ENCODE results near the gene TDRD9.

TDRD9 gene

DNA sequence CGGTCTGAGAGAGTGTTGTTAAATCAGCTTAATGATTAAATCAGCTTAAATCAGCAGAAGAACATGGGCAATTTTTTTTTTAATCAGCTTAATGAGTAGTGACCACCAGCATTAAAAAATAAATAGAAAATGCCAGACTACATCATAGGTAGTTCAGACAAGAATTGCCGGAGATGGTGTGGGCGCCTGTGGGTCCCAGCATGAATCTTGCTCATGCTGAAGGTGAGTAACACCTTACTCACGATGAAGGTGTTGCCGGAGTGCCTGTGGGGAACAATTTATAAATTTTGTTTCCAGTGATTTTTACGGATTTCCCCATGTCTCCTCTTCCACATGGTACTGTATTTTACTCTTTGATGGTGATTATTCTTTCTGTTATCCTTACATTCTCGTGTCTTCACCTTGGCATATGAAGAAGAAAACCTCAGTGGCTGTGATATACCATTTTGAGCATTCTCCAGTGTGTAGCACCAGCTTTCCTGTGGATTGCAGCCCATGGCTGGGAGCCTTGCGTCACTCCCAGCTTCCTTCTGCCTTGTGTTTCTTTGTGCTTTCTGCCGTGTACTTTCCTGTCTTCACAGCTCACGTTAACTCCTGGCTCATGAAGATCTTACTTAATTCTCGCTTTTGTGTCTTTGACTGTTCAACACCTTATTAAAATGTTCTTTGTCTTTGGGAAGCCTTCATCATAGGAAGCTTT, 4.7 kb downstream of the TDRD9 start:
- Histone ChIP-seq H3K18ac (ENCODE audit: low read length) (no peak overlapping the region), H2BK120ac (ENCODE audit: low read depth, low read length) (no peak overlapping the region), H3K36me3 (ENCODE audit: control insufficient read depth, insufficient read depth, low read length) (no peaks in the 10 kb centered on the region), H2AK5ac (ENCODE audit: low read length) (no peak overlapping the region), H3K79me1 (ENCODE audit: low read length) (no peaks in the 10 kb centered on the region), H3K4me2 (ENCODE audit: low read length) (no peak overlapping the region), H3K79me2 (ENCODE audit: control insufficient read depth, insufficient read depth, low read length) (no peaks in the 10 kb centered on the region), H4K8ac (ENCODE audit: low read depth, low read length) (no peak overlapping the region), H3K4me3 (ENCODE audit: low read length) (no peak overlapping the region), H2BK5ac (ENCODE audit: low read length) (no peak overlapping the region), H3K23ac (ENCODE audit: low read length) (no peak overlapping the region), H3K56ac (ENCODE audit: low read length) (no peak overlapping the region), H2BK15ac (replicated peaks; ENCODE audit: low read depth) (no peak overlapping the region), H3K4me1 (ENCODE audit: control insufficient read depth, low read depth, low read length) (no peaks in the 10 kb centered on the region), H4K5ac (ENCODE audit: low read length) (no peak overlapping the region), H3K9ac (ENCODE audit: low read length) (no peak overlapping the region), H3K4ac (ENCODE audit: low read depth, low read length) (no peak overlapping the region), H3K27me3 (ENCODE audit: insufficient read depth, low read length, poor library complexity) (no peaks in the 10 kb centered on the region), H3K27ac (ENCODE audit: low read depth, low read length) (no peak overlapping the region)
- no CpG with 5 or more reads among the region's 11 CpGs for WGBS (ENCODE audit: extremely low coverage, insufficient coverage, low lambda C conversion rate)
- DNase-seq, result no peak

DNA sequence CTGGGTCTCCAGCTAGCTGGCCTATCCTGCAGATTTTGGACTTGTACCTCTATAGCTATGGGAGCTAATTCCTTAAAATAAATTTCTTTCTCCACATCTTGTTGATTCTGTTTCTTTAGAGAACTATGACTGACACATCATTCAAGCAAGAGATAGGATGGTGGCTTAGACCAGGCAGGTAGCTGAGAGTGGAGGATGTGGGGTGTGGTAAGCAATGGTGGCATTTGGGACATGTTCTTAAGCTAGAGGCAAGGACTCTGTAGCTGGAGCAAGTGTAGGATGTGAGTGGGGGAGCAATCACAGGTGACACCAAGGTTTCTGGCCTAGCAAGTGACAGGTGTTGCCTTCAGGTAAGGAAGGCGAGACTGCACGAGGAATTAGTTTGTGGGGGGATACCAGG, 6.8 kb downstream of the TDRD9 start:
- H2BK5ac ChIP-seq (ENCODE audit: low read length), result no peak overlapping the region
- WGBS (ENCODE audit: extremely low coverage, insufficient coverage, low lambda C conversion rate), result no CpG with 5 or more reads among the region's 2 CpGs
- H3K18ac ChIP-seq (ENCODE audit: low read length), result no peak overlapping the region
- H3K27me3 ChIP-seq (ENCODE audit: insufficient read depth, low read length, poor library complexity), result peaks cover 1% of the 10 kb centered on the region
- no peak overlapping the region for H4K8ac ChIP-seq (ENCODE audit: low read depth, low read length)
- H3K36me3 ChIP-seq (ENCODE audit: control insufficient read depth, insufficient read depth, low read length), result no peaks in the 10 kb centered on the region
- no peaks in the 10 kb centered on the region for H3K79me2 ChIP-seq (ENCODE audit: control insufficient read depth, insufficient read depth, low read length)
- no peak overlapping the region for H3K27ac ChIP-seq (ENCODE audit: low read depth, low read length)
- H3K56ac ChIP-seq (ENCODE audit: low read length), result no peak overlapping the region
- no peak overlapping the region for H4K5ac ChIP-seq (ENCODE audit: low read length)
- H3K4me2 ChIP-seq (ENCODE audit: low read length), result no peak overlapping the region
- H3K23ac ChIP-seq (ENCODE audit: low read length), result no peak overlapping the region
- no peak for DNase-seq
- H3K9ac ChIP-seq (ENCODE audit: low read length), result no peak overlapping the region
- H2AK5ac ChIP-seq (ENCODE audit: low read length), result no peak overlapping the region
- H3K4me1 ChIP-seq (ENCODE audit: control insufficient read depth, low read depth, low read length), result no peaks in the 10 kb centered on the region
- no peaks in the 10 kb centered on the region for H3K79me1 ChIP-seq (ENCODE audit: low read length)
- no peak overlapping the region for H3K4ac ChIP-seq (ENCODE audit: low read depth, low read length)
- no peak overlapping the region for H2BK15ac ChIP-seq (replicated peaks; ENCODE audit: low read depth)
- no peak overlapping the region for H2BK120ac ChIP-seq (ENCODE audit: low read depth, low read length)
- H3K4me3 ChIP-seq (ENCODE audit: low read length), result no peak overlapping the region

DNA sequence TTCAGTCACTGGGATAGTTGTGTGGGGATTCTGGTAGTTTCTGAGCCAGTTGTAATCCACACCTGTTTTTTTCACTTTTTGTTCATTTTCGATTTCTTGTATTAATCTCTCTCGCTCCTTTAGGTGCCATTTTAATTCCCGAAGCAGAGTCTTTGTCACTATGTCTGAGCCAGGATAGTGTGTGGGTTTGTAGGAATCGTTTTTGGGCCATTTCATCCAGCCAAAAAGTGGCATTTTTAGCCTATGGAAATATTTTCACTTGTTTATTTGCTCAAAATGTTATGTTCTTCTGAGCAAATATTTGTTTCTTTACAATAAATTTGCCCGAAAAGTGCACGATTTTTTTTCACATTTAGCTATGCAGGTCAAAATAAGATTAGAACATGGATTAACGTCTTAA, 13.2 kb downstream of the TDRD9 start:
- H3K4me3 ChIP-seq (ENCODE audit: low read length), result no peak overlapping the region
- no CpG with 5 or more reads among the region's 7 CpGs for whole genome bisulfite sequencing (ENCODE audit: extremely low coverage, insufficient coverage, low lambda C conversion rate)

DNA sequence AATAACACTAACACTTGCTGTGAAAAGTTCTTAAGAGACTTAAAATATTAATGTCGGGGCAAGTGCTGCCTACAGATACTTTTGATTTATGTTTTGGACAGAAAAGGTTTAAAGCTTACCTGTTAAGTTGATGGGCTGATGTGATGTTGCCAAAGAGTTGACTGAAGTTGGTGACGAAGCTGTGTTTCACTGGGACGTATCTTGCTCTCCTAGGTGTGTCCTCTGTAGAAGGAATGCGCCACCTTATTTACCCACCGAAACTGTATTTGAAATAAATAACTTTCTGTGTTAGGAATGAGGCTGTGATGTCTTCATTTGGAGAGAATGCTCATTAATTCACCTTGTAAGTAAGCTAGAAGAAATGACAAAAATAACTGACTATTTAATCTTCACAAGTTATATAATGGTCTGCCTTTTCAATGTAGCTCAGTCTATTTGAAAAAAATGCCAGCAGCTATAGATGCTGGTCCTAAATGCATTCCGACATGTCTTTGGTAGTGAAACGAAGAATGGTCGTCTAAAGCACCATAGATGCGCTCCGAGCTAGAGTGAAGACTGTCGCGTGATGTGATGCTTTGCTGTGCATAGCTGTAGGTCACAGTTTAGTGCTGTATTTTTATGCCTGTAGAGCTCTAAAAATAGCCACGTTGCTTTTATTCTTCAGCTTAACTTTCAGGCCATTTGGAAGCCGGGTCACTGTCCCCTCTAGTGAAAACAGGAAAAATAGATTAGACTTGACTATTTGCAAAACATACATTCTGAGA, 13.9 kb downstream of the TDRD9 start, which contains the start of gene RD3L:
Gene RD3L (minus strand): TSS at position 557 of the 764 bp plus-strand sequence. CDS start 834 bp downstream, outside the sequence.
- H3K36me3 ChIP-seq (ENCODE audit: control insufficient read depth, insufficient read depth, low read length), result no peaks in the 10 kb centered on the region
- DNase-seq, result no peak
- no CpG with 5 or more reads among the region's 14 CpGs for WGBS (ENCODE audit: extremely low coverage, insufficient coverage, low lambda C conversion rate)
- no peak within 1 kb of the TSS for H2BK15ac ChIP-seq (replicated peaks; ENCODE audit: low read depth)
- H2BK120ac ChIP-seq (ENCODE audit: low read depth, low read length), result no peak within 1 kb of the TSS
- no peaks in the 10 kb centered on the region for H3K4me1 ChIP-seq (ENCODE audit: control insufficient read depth, low read depth, low read length)
- no peak within 1 kb of the TSS for H3K18ac ChIP-seq (ENCODE audit: low read length)
- no peak within 1 kb of the TSS for H2AK5ac ChIP-seq (ENCODE audit: low read length)
- H3K79me2 ChIP-seq (ENCODE audit: control insufficient read depth, insufficient read depth, low read length), result no peaks in the 10 kb centered on the region
- H3K56ac ChIP-seq (ENCODE audit: low read length), result no peak within 1 kb of the TSS
- no peak within 1 kb of the TSS for H2BK5ac ChIP-seq (ENCODE audit: low read length)
- no peak within 1 kb of the TSS for H4K8ac ChIP-seq (ENCODE audit: low read depth, low read length)
- no peak within 1 kb of the TSS for H4K5ac ChIP-seq (ENCODE audit: low read length)
- no peak within 1 kb of the TSS for H3K27ac ChIP-seq (ENCODE audit: low read depth, low read length)
- H3K23ac ChIP-seq (ENCODE audit: low read length), result no peak within 1 kb of the TSS
- H3K4me2 ChIP-seq (ENCODE audit: low read length), result no peak within 1 kb of the TSS
- H3K4me3 ChIP-seq (ENCODE audit: low read length), result no peak within 1 kb of the TSS
- H3K4ac ChIP-seq (ENCODE audit: low read depth, low read length), result no peak within 1 kb of the TSS
- H3K79me1 ChIP-seq (ENCODE audit: low read length), result no peaks in the 10 kb centered on the region
- no peak within 1 kb of the TSS for H3K9ac ChIP-seq (ENCODE audit: low read length)
- peaks cover 1% of the 10 kb centered on the region for H3K27me3 ChIP-seq (ENCODE audit: insufficient read depth, low read length, poor library complexity)

More for the DNA sequence above, 13.2 kb downstream of the TDRD9 start:
- no peak overlapping the region for H3K4me2 ChIP-seq (ENCODE audit: low read length)
- H3K9ac ChIP-seq (ENCODE audit: low read length), result no peak overlapping the region
- no peak overlapping the region for H3K23ac ChIP-seq (ENCODE audit: low read length)
- no peak for DNase-seq
- H3K79me2 ChIP-seq (ENCODE audit: control insufficient read depth, insufficient read depth, low read length), result no peaks in the 10 kb centered on the region
- H2AK5ac ChIP-seq (ENCODE audit: low read length), result no peak overlapping the region
- H3K4me1 ChIP-seq (ENCODE audit: control insufficient read depth, low read depth, low read length), result no peaks in the 10 kb centered on the region
- no peak overlapping the region for H3K18ac ChIP-seq (ENCODE audit: low read length)
- no peak overlapping the region for H2BK15ac ChIP-seq (replicated peaks; ENCODE audit: low read depth)
- no peak overlapping the region for H3K27ac ChIP-seq (ENCODE audit: low read depth, low read length)
- peaks cover 1% of the 10 kb centered on the region for H3K27me3 ChIP-seq (ENCODE audit: insufficient read depth, low read length, poor library complexity)
- H3K79me1 ChIP-seq (ENCODE audit: low read length), result no peaks in the 10 kb centered on the region
- H4K5ac ChIP-seq (ENCODE audit: low read length), result no peak overlapping the region
- H3K4ac ChIP-seq (ENCODE audit: low read depth, low read length), result no peak overlapping the region
- no peaks in the 10 kb centered on the region for H3K36me3 ChIP-seq (ENCODE audit: control insufficient read depth, insufficient read depth, low read length)
- H2BK120ac ChIP-seq (ENCODE audit: low read depth, low read length), result no peak overlapping the region
- H4K8ac ChIP-seq (ENCODE audit: low read depth, low read length), result no peak overlapping the region
- no peak overlapping the region for H2BK5ac ChIP-seq (ENCODE audit: low read length)
- H3K56ac ChIP-seq (ENCODE audit: low read length), result no peak overlapping the region

DNA sequence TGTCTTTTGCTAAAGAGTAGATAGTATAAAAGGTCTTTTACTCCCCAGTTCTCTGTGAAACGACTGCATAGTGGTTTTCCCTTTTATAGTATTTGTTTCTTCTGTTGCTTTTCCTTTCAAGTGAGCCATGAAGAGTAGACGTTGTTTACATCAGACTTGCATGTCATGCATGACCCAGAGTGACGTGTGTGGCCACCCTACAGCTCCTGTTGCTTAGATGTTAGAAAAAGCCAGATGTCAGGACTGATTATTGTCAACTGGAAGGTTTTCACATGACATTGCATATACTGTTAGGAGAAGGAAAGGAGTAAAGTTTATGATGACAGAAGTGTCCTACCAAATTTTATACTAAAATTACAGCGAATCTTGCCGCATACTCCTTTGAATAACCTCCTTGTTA, 15.4 kb downstream of the TDRD9 start:
- no peak for DNase-seq
- H3K4me1 ChIP-seq (ENCODE audit: control insufficient read depth, low read depth, low read length), result no peaks in the 10 kb centered on the region
- H2BK15ac ChIP-seq (replicated peaks; ENCODE audit: low read depth), result no peak overlapping the region
- no peak overlapping the region for H3K4me3 ChIP-seq (ENCODE audit: low read length)
- H3K9ac ChIP-seq (ENCODE audit: low read length), result no peak overlapping the region
- H3K4me2 ChIP-seq (ENCODE audit: low read length), result no peak overlapping the region
- no peak overlapping the region for H3K18ac ChIP-seq (ENCODE audit: low read length)
- no peak overlapping the region for H3K27ac ChIP-seq (ENCODE audit: low read depth, low read length)
- H2BK5ac ChIP-seq (ENCODE audit: low read length), result no peak overlapping the region
- no CpG with 5 or more reads among the region's 5 CpGs for WGBS (ENCODE audit: extremely low coverage, insufficient coverage, low lambda C conversion rate)
- no peaks in the 10 kb centered on the region for H3K36me3 ChIP-seq (ENCODE audit: control insufficient read depth, insufficient read depth, low read length)
- H4K8ac ChIP-seq (ENCODE audit: low read depth, low read length), result no peak overlapping the region
- no peak overlapping the region for H2BK120ac ChIP-seq (ENCODE audit: low read depth, low read length)
- no peaks in the 10 kb centered on the region for H3K79me2 ChIP-seq (ENCODE audit: control insufficient read depth, insufficient read depth, low read length)
- no peak overlapping the region for H2AK5ac ChIP-seq (ENCODE audit: low read length)
- no peak overlapping the region for H3K4ac ChIP-seq (ENCODE audit: low read depth, low read length)
- no peak overlapping the region for H3K23ac ChIP-seq (ENCODE audit: low read length)
- H3K56ac ChIP-seq (ENCODE audit: low read length), result no peak overlapping the region
- no peak overlapping the region for H4K5ac ChIP-seq (ENCODE audit: low read length)
- peaks cover 1% of the 10 kb centered on the region for H3K27me3 ChIP-seq (ENCODE audit: insufficient read depth, low read length, poor library complexity)
- no peaks in the 10 kb centered on the region for H3K79me1 ChIP-seq (ENCODE audit: low read length)
